ENCODE measurements around the gene PIM2. TPM values are rescaled to one million over a fixed set of nuclear protein-coding genes. Genes with fewer than 3 reads are reported as not detected.

PIM2 gene
- total and polyA plus RNA-seq, 2 of the 13 experiments (the other 11 are each of a cell fraction or from before 2014, with no cell fraction given), result 14.4 to 15.8 TPM

DNA sequence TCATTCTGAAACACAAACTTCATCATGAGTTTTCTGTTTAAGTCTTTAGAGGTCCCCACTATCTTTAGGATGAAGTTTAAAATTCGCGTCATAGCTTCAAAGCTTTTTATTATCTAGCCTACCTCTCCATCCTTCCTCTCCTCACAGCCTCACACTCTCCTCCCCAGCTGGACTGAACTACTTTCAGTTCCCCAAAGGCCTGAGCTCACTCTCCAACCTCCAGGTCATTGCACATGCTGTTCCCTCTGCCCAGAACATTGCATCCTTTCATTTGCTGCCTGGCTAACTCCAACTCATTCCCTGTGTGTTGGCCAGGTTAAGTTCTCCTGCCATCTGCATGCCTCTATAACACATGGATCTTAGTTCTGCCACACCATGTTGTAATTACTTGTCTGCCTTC is 41.5 kb upstream of the PIM2 start (continued):
- TF ChIP-seq, protein P1, sequence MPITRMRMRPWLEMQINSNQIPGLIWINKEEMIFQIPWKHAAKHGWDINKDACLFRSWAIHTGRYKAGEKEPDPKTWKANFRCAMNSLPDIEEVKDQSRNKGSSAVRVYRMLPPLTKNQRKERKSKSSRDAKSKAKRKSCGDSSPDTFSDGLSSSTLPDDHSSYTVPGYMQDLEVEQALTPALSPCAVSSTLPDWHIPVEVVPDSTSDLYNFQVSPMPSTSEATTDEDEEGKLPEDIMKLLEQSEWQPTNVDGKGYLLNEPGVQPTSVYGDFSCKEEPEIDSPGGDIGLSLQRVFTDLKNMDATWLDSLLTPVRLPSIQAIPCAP (CRISPR knock-in tag; IDR thresholded peaks at IDR 0.05; ENCODE audit: low read depth), result no peak
- TF ChIP-seq MAF1 (CRISPR knock-in tag; IDR thresholded peaks at IDR 0.05; ENCODE audit: borderline replicate concordance) (no peak), ZNF83 (CRISPR knock-in tag; IDR thresholded peaks at IDR 0.05; ENCODE audit: borderline replicate concordance) (no peak)

DNA sequence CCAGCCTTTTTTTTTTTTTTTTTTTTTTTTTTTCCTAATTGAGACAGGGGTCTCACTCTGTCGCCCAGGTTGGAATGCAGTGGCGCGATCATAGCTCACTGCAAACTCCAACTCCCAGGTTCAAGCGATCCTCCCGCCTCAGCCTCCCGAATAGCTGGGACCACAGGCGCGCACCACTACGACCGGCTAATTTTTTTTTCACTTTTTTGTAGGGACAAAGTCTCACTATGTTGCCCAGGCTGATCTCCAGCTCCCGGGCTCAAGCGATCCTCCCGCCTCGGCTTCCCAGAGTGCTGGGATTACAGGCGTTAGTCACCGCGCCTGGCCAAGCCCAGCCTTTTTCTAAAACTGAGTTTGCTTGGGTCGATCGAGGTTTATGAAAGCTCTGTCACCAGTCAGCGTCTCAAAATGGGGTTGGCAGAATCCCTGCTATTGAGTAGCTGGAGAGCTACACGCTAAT is 39.8 kb upstream of the PIM2 start:
- Histone ChIP-seq H3K27ac (ENCODE audit: extremely low read length, insufficient read depth, low read length) (peak overlapping the region; percentile 98), H3K4me3 (replicated peaks in 1 of 3; ENCODE audit: insufficient read depth in 1 of 3, low read depth in 2 of 3, low read length in 3 of 3) (peak overlapping the region; percentile 57 to 74 (median 60); a peak in 5 of 6 replicates), H3K4me1 (ENCODE audit: insufficient read depth, low read length) (peaks cover 60% of the 10 kb centered on the region), H3K79me2 (ENCODE audit: insufficient read depth, low read length) (peaks cover 32% of the 10 kb centered on the region), H3K9me3 (ENCODE audit: low read length) (no peaks in the 10 kb centered on the region), H2AFZ (ENCODE audit: low read length) (no peak overlapping the region), H3K27me3 (ENCODE audit: control insufficient read depth in 1 of 2, insufficient read depth in 2 of 2, low read length in 2 of 2) (no peaks in the 10 kb centered on the region), H4K20me1 (ENCODE audit: insufficient read depth, low read length) (no peaks in the 10 kb centered on the region), H3K9ac (ENCODE audit: insufficient read depth, low read depth, low read length) (peak overlapping the region; percentile 78), H3K36me3 (replicated peaks in 1 of 2; ENCODE audit: control insufficient read depth in 1 of 2, insufficient read depth in 2 of 2, low read length in 2 of 2) (peaks cover 0 to 8% of the 10 kb centered on the region in 2 experiments; a peak in 2 of 5 replicates), H3K4me2 (ENCODE audit: low read depth, low read length) (peak overlapping the region; percentile 69)
- DNase-seq (ENCODE audit: low spot score), result peak; percentile 21
- FAIRE-seq, result no peak
- in situ Hi-C loops (cut with HindIII; ENCODE audit: extremely low pct_ligation_motif_present, low pct_unique_long_range_greater_than_20kb), result no loop called here
- CTCF ChIA-PET (ENCODE audit: low intra/inter-chr PET ratio, low total read pairs), result no interaction called here
- POLR2A ChIA-PET, result interaction anchor here (0.7 to 2.4 kb wide), 18 partner anchors 17 to 1317 kb away, joined by 3 to 11 read pairs (median 5); partner anchors contain the start of genes GPKOW, GRIPAP1, HDAC6 and PCSK1N
- 0% methylated on average over 17 of the region's 21 CpGs for WGBS (ENCODE audit: low lambda C conversion rate)
- intact Hi-C loops (cut with micrococcal nuclease; ENCODE audit: unreplicated experiment), result loop anchor here (1.0 to 5.0 kb wide), 2 partner anchors 44 to 84 kb away; partner anchors contain the start of genes GRIPAP1 and TFE3
- TSS peak; percentile 73 for BruUV-seq (replicated peaks)
- ATAC-seq, result peak; percentile 3
- TF ChIP-seq HOXA5 (CRISPR knock-in tag; IDR thresholded peaks at IDR 0.05) (no peak), ZNF562 (CRISPR knock-in tag; IDR thresholded peaks at IDR 0.05; ENCODE audit: borderline replicate concordance) (no peak), ZBTB20 (CRISPR knock-in tag; IDR thresholded peaks at IDR 0.05; ENCODE audit: borderline replicate concordance, low read depth) (no peak), BRCA1 (CRISPR knock-in tag; IDR thresholded peaks at IDR 0.05) (no peak), POLR2AphosphoS5 (IDR thresholded peaks at IDR 0.05; ENCODE audit: low read depth, low read length) (0 out of 2 replicates have a peak, but pooled peaks have one; percentile 29), MTA3 (CRISPR knock-in tag; IDR thresholded peaks at IDR 0.05) (no peak), SNAPC2 (CRISPR knock-in tag; IDR thresholded peaks at IDR 0.05) (no peak), RAD51 (IDR thresholded peaks at IDR 0.05; ENCODE audit: borderline replicate concordance) (no peak), SRSF1 (optimal IDR thresholded peaks at IDR 0.05; ENCODE audit: low read depth, low read length) (no peak), ETV6 (CRISPR knock-in tag; conservative IDR thresholded peaks at IDR 0.05) (no peak), ZNF543 (CRISPR knock-in tag; IDR thresholded peaks at IDR 0.05) (no peak)
- TF ChIP-seq, protein P2, sequence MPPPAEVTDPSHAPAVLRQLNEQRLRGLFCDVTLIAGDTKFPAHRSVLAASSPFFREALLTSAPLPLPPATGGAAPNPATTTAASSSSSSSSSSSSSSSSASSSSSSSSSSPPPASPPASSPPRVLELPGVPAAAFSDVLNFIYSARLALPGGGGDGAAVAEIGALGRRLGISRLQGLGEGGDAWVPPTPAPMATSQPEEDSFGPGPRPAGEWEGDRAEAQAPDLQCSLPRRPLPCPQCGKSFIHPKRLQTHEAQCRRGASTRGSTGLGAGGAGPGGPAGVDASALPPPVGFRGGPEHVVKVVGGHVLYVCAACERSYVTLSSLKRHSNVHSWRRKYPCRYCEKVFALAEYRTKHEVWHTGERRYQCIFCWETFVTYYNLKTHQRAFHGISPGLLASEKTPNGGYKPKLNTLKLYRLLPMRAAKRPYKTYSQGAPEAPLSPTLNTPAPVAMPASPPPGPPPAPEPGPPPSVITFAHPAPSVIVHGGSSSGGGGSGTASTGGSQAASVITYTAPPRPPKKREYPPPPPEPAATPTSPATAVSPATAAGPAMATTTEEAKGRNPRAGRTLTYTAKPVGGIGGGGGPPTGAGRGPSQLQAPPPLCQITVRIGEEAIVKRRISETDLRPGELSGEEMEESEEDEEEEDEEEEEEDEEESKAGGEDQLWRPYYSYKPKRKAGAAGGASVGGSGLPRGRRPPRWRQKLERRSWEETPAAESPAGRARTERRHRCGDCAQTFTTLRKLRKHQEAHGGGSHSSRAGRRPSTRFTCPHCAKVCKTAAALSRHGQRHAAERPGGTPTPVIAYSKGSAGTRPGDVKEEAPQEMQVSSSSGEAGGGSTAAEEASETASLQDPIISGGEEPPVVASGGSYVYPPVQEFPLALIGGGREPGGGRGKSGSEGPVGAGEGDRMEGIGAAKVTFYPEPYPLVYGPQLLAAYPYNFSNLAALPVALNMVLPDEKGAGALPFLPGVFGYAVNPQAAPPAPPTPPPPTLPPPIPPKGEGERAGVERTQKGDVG (CRISPR knock-in tag; IDR thresholded peaks at IDR 0.05; ENCODE audit: borderline replicate concordance), result no peak
- TF ChIP-seq, protein P3, sequence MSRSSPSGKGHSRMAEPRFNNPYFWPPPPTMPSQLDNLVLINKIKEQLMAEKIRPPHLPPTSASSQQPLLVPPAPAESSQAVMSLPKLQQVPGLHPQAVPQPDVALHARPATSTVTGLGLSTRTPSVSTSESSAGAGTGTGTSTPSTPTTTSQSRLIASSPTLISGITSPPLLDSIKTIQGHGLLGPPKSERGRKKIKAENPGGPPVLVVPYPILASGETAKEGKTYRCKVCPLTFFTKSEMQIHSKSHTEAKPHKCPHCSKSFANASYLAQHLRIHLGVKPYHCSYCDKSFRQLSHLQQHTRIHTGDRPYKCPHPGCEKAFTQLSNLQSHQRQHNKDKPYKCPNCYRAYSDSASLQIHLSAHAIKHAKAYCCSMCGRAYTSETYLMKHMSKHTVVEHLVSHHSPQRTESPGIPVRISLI (CRISPR knock-in tag; IDR thresholded peaks at IDR 0.05; ENCODE audit: borderline replicate concordance), result peak; percentile 97

All from HepG2 (cell line).